SU-DHL-6 (cell line): ENCODE data around the gene ANXA7.

ENCODE experiments used
- H2AFZ ChIP-seq: fragments of 200-600 bp; sonication (generic); 2 replicates; pipeline ENCODE4 v1.6.1; 2014; ENCODE audit warnings: low read depth, mild to moderate bottlenecking, moderate library complexity, mixed read lengths, antibody characterized with exemption, low read length; ENCODE audit not compliant: severe bottlenecking
- H3F3A ChIP-seq: fragments of 200-600 bp; shearing (Covaris generic); 2 replicates; pipeline ENCODE4 v1.6.0; 2016; ENCODE audit warnings: antibody characterized with exemption, mild to moderate bottlenecking; ENCODE audit not compliant: insufficient read depth
- H3K27ac ChIP-seq: fragments of 200-600 bp; sonication (generic); 2 replicates; pipeline ENCODE4 v1.5.1; 2016; ENCODE audit warnings: low read depth, mild to moderate bottlenecking, low read length, moderate library complexity, mixed read lengths
- H3K27me3 ChIP-seq: fragments of 200-600 bp; sonication (generic), shearing (Covaris generic); 2 replicates; pipeline ENCODE4 v1.6.0; 2014; ENCODE audit warnings: mild to moderate bottlenecking, low read length
- H3K36me3 ChIP-seq: fragments of 200-600 bp; sonication (generic); 2 replicates; pipeline ENCODE4 v1.6.1; 2014; ENCODE audit warnings: mild to moderate bottlenecking, low read length, mixed read lengths
- H3K4me2 ChIP-seq: fragments of 300-600, 200-600 bp; shearing (Covaris generic), sonication (generic); 2 replicates; pipeline ENCODE4 v1.6.0; 2014; ENCODE audit warnings: low read length, low read depth, mild to moderate bottlenecking; ENCODE audit not compliant: poor library complexity, severe bottlenecking
- H3K4me3 ChIP-seq: fragments of 200-600 bp; sonication (generic); 2 replicates; pipeline ENCODE4 v1.5.1; 2014; ENCODE audit warnings: antibody characterized with exemption, low read length, mild to moderate bottlenecking, mixed read lengths; ENCODE audit not compliant: insufficient read depth, poor library complexity, severe bottlenecking
- H3K79me2 ChIP-seq: fragments of 200-600 bp; sonication (generic); 2 replicates; pipeline ENCODE4 v1.6.1; 2014; ENCODE audit warnings: mild to moderate bottlenecking, low read length, moderate library complexity; ENCODE audit not compliant: insufficient read depth
- H3K9ac ChIP-seq: fragments of 200-600 bp; sonication (generic); 2 replicates; pipeline ENCODE4 v1.7.0; 2014; ENCODE audit warnings: mild to moderate bottlenecking, low read length
- H3K9me2 ChIP-seq: fragments of 200-600 bp; sonication (generic); replicated peaks from 2 replicates; pipeline ENCODE4 v1.6.1; 2014; ENCODE audit warnings: low read length; ENCODE audit not compliant: insufficient read depth
- H3K9me3 ChIP-seq: fragments of 200-600 bp; sonication (generic); 2 replicates; pipeline ENCODE4 v1.6.1; 2014; ENCODE audit warnings: low read length, mixed read lengths; ENCODE audit not compliant: insufficient read depth
- H4K20me1 ChIP-seq: fragments of 200-600 bp; sonication (generic); 2 replicates; pipeline ENCODE4 v1.6.1; 2014; ENCODE audit warnings: low read depth, mild to moderate bottlenecking, antibody characterized with exemption, low read length, moderate library complexity, mixed read lengths
- CTCF ChIP-seq: fragments of 200-600 bp; sonication (generic); IDR thresholded peaks from one replicate; pipeline ENCODE4 v1.5.1; 2017; ENCODE audit warnings: antibody characterized with exemption, mild to moderate bottlenecking, low read length, moderate library complexity; ENCODE audit not compliant: insufficient read depth, poor library complexity, severe bottlenecking
- EZH2phosphoT487 ChIP-seq: fragments of 200-600 bp; sonication (generic), shearing (Covaris generic); conservative IDR thresholded peaks from 2 replicates; pipeline ENCODE4 v1.6.1; 2018; ENCODE audit warnings: mild to moderate bottlenecking, antibody characterized with exemption, low read length, moderate library complexity, mixed read lengths

ANXA7 gene

DNA sequence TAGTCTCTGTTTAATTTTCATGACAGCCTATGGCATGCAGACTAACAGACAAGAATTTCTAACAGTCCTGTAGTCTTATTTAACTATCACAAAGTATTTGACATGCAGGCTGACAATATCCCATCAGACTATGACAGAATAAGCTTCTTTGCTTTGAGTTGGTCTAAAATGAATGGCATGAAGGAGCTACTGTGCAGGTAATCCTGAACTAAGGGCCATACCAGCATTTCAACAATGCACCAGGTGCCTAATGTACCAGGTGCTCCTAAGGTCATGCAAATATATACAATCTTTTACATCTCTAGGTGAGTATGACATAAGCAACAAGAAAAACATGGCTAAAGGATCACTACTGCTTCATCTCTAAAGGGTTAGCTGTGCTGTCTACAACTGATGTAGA lies 33.1 kb upstream of the ANXA7 start:
- Histone ChIP-seq H3K79me2 (no peaks in the 10 kb centered on the region), H3K4me3 (no peak overlapping the region), H3K4me2 (no peak overlapping the region), H2AFZ (no peak overlapping the region), H3K9me2 (no peaks in the 10 kb centered on the region), H3F3A (0 out of 2 replicates have a peak, but pooled peaks cover 5% of the 10 kb centered on the region), H3K36me3 (no peaks in the 10 kb centered on the region; the same call in 1 of the 2 replicates), H3K27me3 (no peaks in the 10 kb centered on the region), H3K9me3 (no peaks in the 10 kb centered on the region), H3K9ac (no peak overlapping the region), H4K20me1 (no peaks in the 10 kb centered on the region), H3K27ac (no peak overlapping the region)
- TF ChIP-seq CTCF = no peak
- no peak for TF ChIP-seq EZH2phosphoT487

DNA sequence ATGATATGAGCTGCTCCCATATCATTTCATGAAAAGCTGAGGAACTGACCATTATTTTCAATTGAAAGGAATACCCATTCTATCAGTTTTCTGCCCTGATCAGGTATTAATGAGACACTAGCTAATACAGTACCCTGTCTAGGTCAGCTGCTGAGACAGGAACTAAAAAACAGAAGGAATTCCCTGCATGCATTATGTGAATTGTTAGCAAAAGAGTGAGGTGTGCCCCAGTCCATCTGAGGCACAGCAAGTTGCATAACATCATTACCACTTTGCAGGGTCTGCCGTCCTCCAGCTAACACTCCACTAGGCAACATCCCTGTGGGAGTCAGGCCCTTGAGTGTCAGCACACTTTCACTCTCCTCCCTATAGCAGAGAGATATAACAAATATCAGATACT lies 30.6 kb upstream of the ANXA7 start:
- H4K20me1 ChIP-seq = no peaks in the 10 kb centered on the region
- no peak overlapping the region for H3K27ac ChIP-seq
- no peaks in the 10 kb centered on the region; the same call in 1 of the 2 replicates for H3K36me3 ChIP-seq
- H3K79me2 ChIP-seq = no peaks in the 10 kb centered on the region
- 0 out of 2 replicates have a peak, but pooled peaks cover 5% of the 10 kb centered on the region for H3F3A ChIP-seq
- H3K4me2 ChIP-seq = no peak overlapping the region
- H3K9me2 ChIP-seq = no peaks in the 10 kb centered on the region
- H3K9me3 ChIP-seq = no peaks in the 10 kb centered on the region
- H2AFZ ChIP-seq = no peak overlapping the region
- no peak overlapping the region for H3K4me3 ChIP-seq
- H3K9ac ChIP-seq = no peak overlapping the region
- TF ChIP-seq EZH2phosphoT487 (no peak), CTCF (no peak)
- no peaks in the 10 kb centered on the region for H3K27me3 ChIP-seq

DNA sequence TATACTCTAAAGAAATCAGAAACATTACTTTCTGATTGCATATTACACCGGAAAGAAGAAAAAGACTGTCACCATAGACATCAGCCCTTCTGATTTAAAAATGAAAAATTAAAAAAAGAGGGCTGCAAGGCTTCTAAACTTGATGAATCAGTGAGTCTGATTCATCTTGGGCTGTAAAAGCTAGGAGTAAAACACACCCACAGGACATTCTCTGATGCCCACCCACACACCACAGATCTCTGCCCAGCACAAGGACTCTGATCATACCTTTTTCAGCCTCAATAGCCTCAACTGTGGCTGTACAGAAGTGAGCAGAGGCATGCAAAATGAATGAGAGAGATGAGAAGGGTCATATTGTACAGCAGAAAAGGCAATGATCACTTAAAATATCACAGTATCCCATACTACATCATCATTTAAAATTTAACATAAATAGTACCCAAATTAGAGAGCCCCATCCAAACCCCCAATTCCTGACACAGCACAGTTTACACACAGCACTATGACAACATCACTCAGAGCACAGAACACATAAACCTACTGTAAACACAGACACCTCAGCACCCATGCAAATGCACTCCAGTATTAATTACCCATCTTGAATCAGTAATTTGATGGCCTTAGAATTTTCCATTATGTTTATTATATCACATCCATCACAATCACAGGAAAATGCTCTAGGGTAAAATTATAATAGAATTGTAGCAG lies 25.9 kb upstream of the ANXA7 start:
- no peak overlapping the region for H3K4me2 ChIP-seq
- TF ChIP-seq EZH2phosphoT487 = no peak
- no peak for TF ChIP-seq CTCF
- H4K20me1 ChIP-seq = no peaks in the 10 kb centered on the region

More for the DNA sequence above, 25.9 kb upstream of the ANXA7 start:
- Histone ChIP-seq H3K4me3 (no peak overlapping the region), H3K9me3 (no peaks in the 10 kb centered on the region), H2AFZ (no peak overlapping the region), H3K9ac (no peak overlapping the region), H3K36me3 (peaks cover 10% of the 10 kb centered on the region; the same call in 1 of the 2 replicates), H3K27ac (no peak overlapping the region), H3K27me3 (no peaks in the 10 kb centered on the region), H3K79me2 (no peaks in the 10 kb centered on the region), H3F3A (peaks cover 9% of the 10 kb centered on the region), H3K9me2 (no peaks in the 10 kb centered on the region)
